HEK293 (cell line): ENCODE data around the gene PRKCE.

Source experiments
- CTCF ChIA-PET: fragments of 350-600 bp; formaldehyde crosslinking; extraction: SDS; loops from one replicate; lab custom pipeline; 2021; ENCODE audit warnings: antibody characterized with exemption; lab: Yijun Ruan, JAX
- POLR2A ChIA-PET: fragments of 300-600 bp; formaldehyde crosslinking; extraction: SDS; loops from one replicate; lab custom pipeline; 2020; ENCODE audit warnings: antibody characterized with exemption, inconsistent platforms; lab: Yijun Ruan, JAX
- H3K27ac ChIP-seq: fragments of 200-500 bp; sonication (Bioruptor generic); 2 replicates; pipeline ENCODE4 v1.5.1; 2014; ENCODE audit warnings: low read depth, low read length, control low read depth, inconsistent platforms; ENCODE audit errors: extremely low read depth
- H3K36me3 ChIP-seq, 2 experiments: fragments of 200-500 bp in 1 of 2; sonication (Bioruptor generic) in 1 of 2; 1 replicate in 1 of 2; 2 replicates in 1 of 2; pipeline ENCODE4 v1.5.1; 2014 to 2017; ENCODE audit warnings: inconsistent platforms in 2 of 2, low read length in 2 of 2; ENCODE audit not compliant: control insufficient read depth in 2 of 2, insufficient read depth in 1 of 2
- H3K4me1 ChIP-seq: fragments of 200-500 bp; sonication (Bioruptor generic); 2 replicates; pipeline ENCODE4 v1.5.1; 2014; ENCODE audit warnings: mild to moderate bottlenecking, low read length, inconsistent platforms; ENCODE audit not compliant: control insufficient read depth, insufficient read depth
- H3K4me3 ChIP-seq: 2 replicates; pipeline ENCODE4 v1.5.1; 2011; ENCODE audit warnings: low read depth, mild to moderate bottlenecking, control low read depth, low read length, moderate library complexity
- H3K9me3 ChIP-seq: fragments of 200-500 bp; sonication (Bioruptor generic); 2 replicates; pipeline ENCODE4 v1.5.1; 2014; ENCODE audit warnings: low read depth, low read length, inconsistent platforms; ENCODE audit not compliant: control insufficient read depth, insufficient read depth
- ATF2 ChIP-seq: fragments of 450-650 bp; formaldehyde crosslinking; IDR thresholded peaks from 2 replicates; pipeline ENCODE4 v1.5.1; 2016; ENCODE audit warnings: missing biosample characterization, missing genetic modification characterization, low read depth
- GLIS2 ChIP-seq: fragments of 450-650 bp; formaldehyde crosslinking; IDR thresholded peaks from 2 replicates; pipeline ENCODE4 v1.5.1; 2016; ENCODE audit warnings: missing biosample characterization, missing genetic modification characterization
- MYNN ChIP-seq: fragments of 450-650 bp; formaldehyde crosslinking; IDR thresholded peaks from 2 replicates; pipeline ENCODE4 v1.5.1; 2016; ENCODE audit warnings: missing biosample characterization, missing genetic modification characterization, borderline replicate concordance
- REST ChIP-seq: fragments of 450-650 bp; formaldehyde crosslinking; IDR thresholded peaks from 2 replicates; pipeline ENCODE4 v1.5.1; 2016; ENCODE audit warnings: missing biosample characterization, missing genetic modification characterization
- ZBTB26 ChIP-seq: fragments of 450-650 bp; formaldehyde crosslinking; optimal IDR thresholded peaks from 2 replicates; pipeline ENCODE3; 2016; ENCODE audit warnings: missing biosample characterization, mild to moderate bottlenecking, missing genetic modification characterization
- ZNF132 ChIP-seq: fragments of 450-650 bp; formaldehyde crosslinking; IDR thresholded peaks from 2 replicates; pipeline ENCODE4 v1.5.1; 2017; ENCODE audit warnings: missing biosample characterization, missing genetic modification characterization, borderline replicate concordance
- ZNF16 ChIP-seq: fragments of 450-650 bp; formaldehyde crosslinking; IDR thresholded peaks from 2 replicates; pipeline ENCODE4 v1.5.1; 2016; ENCODE audit warnings: low read depth, missing biosample characterization, missing genetic modification characterization
- ZNF426 ChIP-seq: fragments of 450-650 bp; formaldehyde crosslinking; IDR thresholded peaks from 2 replicates; pipeline ENCODE4 v1.5.1; 2017; ENCODE audit warnings: missing biosample characterization, missing genetic modification characterization, mild to moderate bottlenecking, inconsistent platforms, moderate library complexity
- ZNF791 ChIP-seq: fragments of 450-650 bp; formaldehyde crosslinking; IDR thresholded peaks from 2 replicates; pipeline ENCODE4 v1.5.1; 2016; ENCODE audit warnings: missing biosample characterization, missing genetic modification characterization
- TF ChIP-seq, protein P1 (sequence below): fragments of 450-650 bp; formaldehyde crosslinking; IDR thresholded peaks from 2 replicates; pipeline ENCODE4 v1.5.1; 2017; ENCODE audit warnings: missing biosample characterization, missing genetic modification characterization
- TF ChIP-seq, protein P2 (sequence below): fragments of 450-650 bp; formaldehyde crosslinking; IDR thresholded peaks from 2 replicates; pipeline ENCODE4 v1.5.1; 2016; ENCODE audit warnings: missing biosample characterization, missing genetic modification characterization
- TF ChIP-seq, protein P3 (sequence below): sonication (generic); formaldehyde crosslinking; IDR thresholded peaks from 2 replicates; pipeline ENCODE4 v1.8.1; 2022; ENCODE audit warnings: mild to moderate bottlenecking, moderate library complexity, missing genetic modification reagents
- TF ChIP-seq, protein P4 (sequence below): fragments of 450-650 bp; formaldehyde crosslinking; IDR thresholded peaks from 2 replicates; pipeline ENCODE4 v1.5.1; 2016; ENCODE audit warnings: missing biosample characterization, missing genetic modification characterization

The PRKCE gene

DNA sequence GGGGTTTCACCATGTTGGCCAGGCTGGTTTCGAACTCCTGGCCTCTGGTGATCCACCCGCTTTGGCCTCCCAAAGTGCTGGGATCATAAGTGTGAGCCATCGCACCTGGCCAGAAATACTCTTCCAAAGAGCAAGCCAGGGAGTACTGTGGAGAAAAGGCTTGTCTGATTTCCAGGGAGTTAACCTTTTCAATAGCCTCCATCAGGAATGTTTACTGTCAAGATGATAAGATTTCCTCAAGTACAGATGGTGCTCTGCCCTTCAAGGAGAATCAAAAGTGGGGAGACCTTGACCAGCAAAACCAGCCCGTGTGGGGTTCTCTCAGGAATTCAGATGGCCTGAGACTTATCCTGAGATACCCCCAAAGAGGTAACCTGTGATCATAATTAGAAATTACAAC is 237.2 kb downstream of the PRKCE start:
- no peaks in the 10 kb centered on the region for H3K36me3 ChIP-seq
- H3K4me3 ChIP-seq: no peak overlapping the region
- ChIA-PET CTCF (no interaction called here), POLR2A (interaction anchor here (0.6 kb wide), 1 partner anchor 928 kb away, joined by 4 read pairs; no protein-coding TSS in a partner anchor)
- no peak for TF ChIP-seq ZNF426 (tag by site-specific recombination)
- TF ChIP-seq ATF2: no peak
- TF ChIP-seq, protein P1, sequence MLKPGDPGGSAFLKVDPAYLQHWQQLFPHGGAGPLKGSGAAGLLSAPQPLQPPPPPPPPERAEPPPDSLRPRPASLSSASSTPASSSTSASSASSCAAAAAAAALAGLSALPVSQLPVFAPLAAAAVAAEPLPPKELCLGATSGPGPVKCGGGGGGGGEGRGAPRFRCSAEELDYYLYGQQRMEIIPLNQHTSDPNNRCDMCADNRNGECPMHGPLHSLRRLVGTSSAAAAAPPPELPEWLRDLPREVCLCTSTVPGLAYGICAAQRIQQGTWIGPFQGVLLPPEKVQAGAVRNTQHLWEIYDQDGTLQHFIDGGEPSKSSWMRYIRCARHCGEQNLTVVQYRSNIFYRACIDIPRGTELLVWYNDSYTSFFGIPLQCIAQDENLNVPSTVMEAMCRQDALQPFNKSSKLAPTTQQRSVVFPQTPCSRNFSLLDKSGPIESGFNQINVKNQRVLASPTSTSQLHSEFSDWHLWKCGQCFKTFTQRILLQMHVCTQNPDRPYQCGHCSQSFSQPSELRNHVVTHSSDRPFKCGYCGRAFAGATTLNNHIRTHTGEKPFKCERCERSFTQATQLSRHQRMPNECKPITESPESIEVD: no peak
- no peak for TF ChIP-seq MYNN (tag by site-specific recombination)
- no peak for TF ChIP-seq ZBTB26 (tag by site-specific recombination)
- TF ChIP-seq, protein P2, sequence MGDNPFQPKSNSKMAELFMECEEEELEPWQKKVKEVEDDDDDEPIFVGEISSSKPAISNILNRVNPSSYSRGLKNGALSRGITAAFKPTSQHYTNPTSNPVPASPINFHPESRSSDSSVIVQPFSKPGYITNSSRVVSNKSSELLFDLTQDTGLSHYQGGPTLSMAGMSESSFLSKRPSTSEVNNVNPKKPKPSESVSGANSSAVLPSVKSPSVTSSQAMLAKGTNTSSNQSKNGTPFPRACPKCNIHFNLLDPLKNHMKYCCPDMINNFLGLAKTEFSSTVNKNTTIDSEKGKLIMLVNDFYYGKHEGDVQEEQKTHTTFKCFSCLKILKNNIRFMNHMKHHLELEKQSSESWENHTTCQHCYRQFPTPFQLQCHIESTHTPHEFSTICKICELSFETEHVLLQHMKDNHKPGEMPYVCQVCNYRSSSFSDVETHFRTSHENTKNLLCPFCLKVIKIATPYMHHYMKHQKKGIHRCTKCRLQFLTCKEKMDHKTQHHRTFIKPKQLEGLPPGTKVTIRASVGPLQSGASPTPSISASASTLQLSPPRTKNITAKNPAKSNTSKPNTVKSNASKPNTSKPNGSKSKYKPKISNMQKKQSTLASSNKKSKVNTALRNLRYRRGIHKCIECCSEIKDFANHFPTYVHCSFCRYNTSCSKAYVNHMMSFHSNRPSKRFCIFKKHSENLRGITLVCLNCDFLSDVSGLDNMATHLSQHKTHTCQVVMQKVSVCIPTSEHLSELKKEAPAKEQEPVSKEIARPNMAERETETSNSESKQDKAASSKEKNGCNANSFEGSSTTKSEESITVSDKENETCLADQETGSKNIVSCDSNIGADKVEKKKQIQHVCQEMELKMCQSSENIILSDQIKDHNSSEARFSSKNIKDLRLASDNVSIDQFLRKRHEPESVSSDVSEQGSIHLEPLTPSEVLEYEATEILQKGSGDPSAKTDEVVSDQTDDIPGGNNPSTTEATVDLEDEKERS (tag by site-specific recombination): no peak
- TF ChIP-seq, protein P3, sequence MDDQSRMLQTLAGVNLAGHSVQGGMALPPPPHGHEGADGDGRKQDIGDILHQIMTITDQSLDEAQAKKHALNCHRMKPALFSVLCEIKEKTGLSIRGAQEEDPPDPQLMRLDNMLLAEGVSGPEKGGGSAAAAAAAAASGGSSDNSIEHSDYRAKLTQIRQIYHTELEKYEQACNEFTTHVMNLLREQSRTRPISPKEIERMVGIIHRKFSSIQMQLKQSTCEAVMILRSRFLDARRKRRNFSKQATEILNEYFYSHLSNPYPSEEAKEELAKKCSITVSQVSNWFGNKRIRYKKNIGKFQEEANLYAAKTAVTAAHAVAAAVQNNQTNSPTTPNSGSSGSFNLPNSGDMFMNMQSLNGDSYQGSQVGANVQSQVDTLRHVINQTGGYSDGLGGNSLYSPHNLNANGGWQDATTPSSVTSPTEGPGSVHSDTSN (CRISPR knock-in tag): no peak
- TF ChIP-seq ZNF16: no peak
- TF ChIP-seq REST (tag by site-specific recombination): no peak
- TF ChIP-seq, protein P4, sequence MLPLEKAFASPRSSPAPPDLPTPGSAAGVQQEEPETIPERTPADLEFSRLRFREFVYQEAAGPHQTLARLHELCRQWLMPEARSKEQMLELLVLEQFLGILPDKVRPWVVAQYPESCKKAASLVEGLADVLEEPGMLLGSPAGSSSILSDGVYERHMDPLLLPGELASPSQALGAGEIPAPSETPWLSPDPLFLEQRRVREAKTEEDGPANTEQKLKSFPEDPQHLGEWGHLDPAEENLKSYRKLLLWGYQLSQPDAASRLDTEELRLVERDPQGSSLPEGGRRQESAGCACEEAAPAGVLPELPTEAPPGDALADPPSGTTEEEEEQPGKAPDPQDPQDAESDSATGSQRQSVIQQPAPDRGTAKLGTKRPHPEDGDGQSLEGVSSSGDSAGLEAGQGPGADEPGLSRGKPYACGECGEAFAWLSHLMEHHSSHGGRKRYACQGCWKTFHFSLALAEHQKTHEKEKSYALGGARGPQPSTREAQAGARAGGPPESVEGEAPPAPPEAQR (tag by site-specific recombination): no peak
- TF ChIP-seq GLIS2 (tag by site-specific recombination): no peak
- no peak for TF ChIP-seq ZNF132 (tag by site-specific recombination)
- no peak for TF ChIP-seq ZNF791
- H3K27ac ChIP-seq: no peak overlapping the region
- no peaks in the 10 kb centered on the region for H3K9me3 ChIP-seq
- peaks cover 12% of the 10 kb centered on the region for H3K4me1 ChIP-seq
